PFSK-1 (cell line): ENCODE results near the gene PGS1.

Experiments
- POLR2AphosphoS5 ChIP-seq: IDR thresholded peaks from 2 replicates; pipeline ENCODE4 v1.6.1; 2012; ENCODE audit warnings: low read depth, mild to moderate bottlenecking, control low read depth, low read length, moderate library complexity
- TAF1 ChIP-seq: IDR thresholded peaks from 2 replicates; pipeline ENCODE4 v1.6.1; 2012; ENCODE audit warnings: low read length, control low read depth, borderline replicate concordance; ENCODE audit not compliant: insufficient read depth

DNA sequence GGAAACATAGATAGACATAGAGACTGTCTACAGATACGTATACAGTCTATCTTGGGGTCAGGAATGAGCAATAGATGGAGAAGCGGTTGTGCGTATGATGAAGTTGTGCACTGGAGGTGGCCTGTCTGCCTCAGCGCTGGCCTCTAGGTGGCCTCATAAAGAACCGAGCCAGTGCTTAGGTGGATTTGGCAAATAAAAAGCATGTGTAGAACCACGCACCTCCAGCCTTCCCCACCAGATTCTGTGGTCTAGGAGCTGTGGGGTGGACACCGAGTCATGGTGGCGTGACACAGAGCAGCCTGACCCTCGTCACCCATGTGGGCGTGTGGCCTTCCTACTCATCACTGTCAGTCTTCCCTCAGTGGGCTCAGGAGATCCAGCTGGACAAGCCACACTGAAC is 34.0 kb downstream of the PGS1 start:
- TF ChIP-seq POLR2AphosphoS5 (no peak), TAF1 (no peak)
